PFSK-1 (cell line): ENCODE results near the gene CYP4A11.

Source experiments
- FOXP2 ChIP-seq: optimal IDR thresholded peaks from 2 replicates; pipeline ENCODE3; 2011; ENCODE audit warnings: borderline replicate concordance, control low read depth, inconsistent platforms; ENCODE audit not compliant: insufficient read depth; ENCODE audit errors: extremely low read length, extremely low read depth
- POLR2AphosphoS5 ChIP-seq: IDR thresholded peaks from 2 replicates; pipeline ENCODE4 v1.6.1; 2012; ENCODE audit warnings: low read depth, mild to moderate bottlenecking, control low read depth, low read length, moderate library complexity
- SIN3A ChIP-seq: IDR thresholded peaks from 2 replicates; pipeline ENCODE4 v1.6.1; 2012; ENCODE audit warnings: mild to moderate bottlenecking, low read length, moderate library complexity, borderline replicate concordance; ENCODE audit not compliant: insufficient read depth
- TAF1 ChIP-seq: IDR thresholded peaks from 2 replicates; pipeline ENCODE4 v1.6.1; 2012; ENCODE audit warnings: low read length, control low read depth, borderline replicate concordance; ENCODE audit not compliant: insufficient read depth
- TF ChIP-seq, protein P1 (sequence below), 2 experiments: IDR thresholded peaks; 2 replicates each; pipeline versions ENCODE4 v1.6.1 to v1.8.0; 2011 to 2012; ENCODE audit warnings: low read depth in 2 of 2, low read length in 2 of 2, control low read depth in 1 of 2, inconsistent platforms in 1 of 2, mild to moderate bottlenecking in 1 of 2, moderate library complexity in 1 of 2; ENCODE audit not compliant: insufficient read depth in 1 of 2

DNA sequence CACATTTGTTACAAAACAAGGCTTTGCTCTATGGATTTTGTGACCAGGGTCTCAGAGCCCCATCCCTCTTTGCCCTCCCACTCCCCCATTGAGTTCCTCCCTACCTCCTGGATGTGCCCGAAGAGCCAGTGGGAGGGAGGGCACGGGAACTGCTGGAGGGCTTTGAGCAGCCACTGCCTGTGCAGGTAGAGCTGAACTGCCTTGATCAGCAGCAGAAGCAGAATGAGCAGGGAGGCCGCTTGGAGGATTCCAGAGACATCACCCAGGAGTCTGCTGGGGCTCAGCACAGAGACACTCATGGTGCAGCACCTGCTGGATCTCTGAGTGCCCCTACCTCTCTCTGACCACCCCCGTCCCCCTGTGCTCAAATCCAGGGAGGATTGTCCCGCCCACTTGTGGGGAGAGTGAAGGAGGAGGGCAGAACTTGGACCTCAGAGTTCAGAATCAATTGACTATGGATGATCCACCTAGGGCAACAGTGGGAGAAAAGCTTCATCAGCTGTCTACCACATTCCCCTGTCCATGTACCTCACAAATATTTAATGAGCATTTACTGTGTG, at the start of gene CYP4A11:
- TF ChIP-seq POLR2AphosphoS5, result no peak
- TF ChIP-seq FOXP2, result no peak
- TF ChIP-seq, protein P1, sequence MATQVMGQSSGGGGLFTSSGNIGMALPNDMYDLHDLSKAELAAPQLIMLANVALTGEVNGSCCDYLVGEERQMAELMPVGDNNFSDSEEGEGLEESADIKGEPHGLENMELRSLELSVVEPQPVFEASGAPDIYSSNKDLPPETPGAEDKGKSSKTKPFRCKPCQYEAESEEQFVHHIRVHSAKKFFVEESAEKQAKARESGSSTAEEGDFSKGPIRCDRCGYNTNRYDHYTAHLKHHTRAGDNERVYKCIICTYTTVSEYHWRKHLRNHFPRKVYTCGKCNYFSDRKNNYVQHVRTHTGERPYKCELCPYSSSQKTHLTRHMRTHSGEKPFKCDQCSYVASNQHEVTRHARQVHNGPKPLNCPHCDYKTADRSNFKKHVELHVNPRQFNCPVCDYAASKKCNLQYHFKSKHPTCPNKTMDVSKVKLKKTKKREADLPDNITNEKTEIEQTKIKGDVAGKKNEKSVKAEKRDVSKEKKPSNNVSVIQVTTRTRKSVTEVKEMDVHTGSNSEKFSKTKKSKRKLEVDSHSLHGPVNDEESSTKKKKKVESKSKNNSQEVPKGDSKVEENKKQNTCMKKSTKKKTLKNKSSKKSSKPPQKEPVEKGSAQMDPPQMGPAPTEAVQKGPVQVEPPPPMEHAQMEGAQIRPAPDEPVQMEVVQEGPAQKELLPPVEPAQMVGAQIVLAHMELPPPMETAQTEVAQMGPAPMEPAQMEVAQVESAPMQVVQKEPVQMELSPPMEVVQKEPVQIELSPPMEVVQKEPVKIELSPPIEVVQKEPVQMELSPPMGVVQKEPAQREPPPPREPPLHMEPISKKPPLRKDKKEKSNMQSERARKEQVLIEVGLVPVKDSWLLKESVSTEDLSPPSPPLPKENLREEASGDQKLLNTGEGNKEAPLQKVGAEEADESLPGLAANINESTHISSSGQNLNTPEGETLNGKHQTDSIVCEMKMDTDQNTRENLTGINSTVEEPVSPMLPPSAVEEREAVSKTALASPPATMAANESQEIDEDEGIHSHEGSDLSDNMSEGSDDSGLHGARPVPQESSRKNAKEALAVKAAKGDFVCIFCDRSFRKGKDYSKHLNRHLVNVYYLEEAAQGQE (IDR thresholded peaks at IDR 0.05; ENCODE audit: insufficient read depth in 1 of 2, low read depth in 2 of 2, low read length in 2 of 2), result no peak
- no peak for TF ChIP-seq SIN3A
- TF ChIP-seq TAF1, result no peak
